GM19324 (cell line): ENCODE measurements around the gene MAGEB1.
A peak's percentile ranks its signal among the peaks of the same experiment; 100 is the strongest.

Experiments
- ATAC-seq: cut with Tn5 transposase; IDR thresholded peaks from one replicate; pipeline ENCODE4 v1.9.1; 2021; ENCODE audit warnings: mild to moderate bottlenecking, moderate library complexity; ENCODE audit not compliant: unreplicated experiment, low FRiP score

MAGEB1 gene

GRCh38 chrX:30283456-30284200, 36.7 kb downstream of the MAGEB1 start:
- no peak for ATAC-seq

- peak; percentile 68 for ATAC-seq
Observed at GRCh38 chrX:30296408-30297254, 49.7 kb downstream of the MAGEB1 start.

- ATAC-seq = no peak
Observed at GRCh38 chrX:30301208-30301607, 54.3 kb downstream of the MAGEB1 start.
